Transverse colon (tissue), 4 donors: ENCODE results near the gene PBX3. TPM values are rescaled to one million over a fixed set of nuclear protein-coding genes. Genes with fewer than 3 reads are reported as not detected.

Source experiments
- DNase-seq: peaks from one replicate; pipeline ENCODE4 v3.0.0-alpha.2; 2019
- H3K27ac ChIP-seq, 4 donors: fragments of 200-600 bp; sonication (generic); 2 replicates each; pipeline ENCODE4 v1.5.1; 2016 to 2018; ENCODE audit warnings: inconsistent platforms in 4 of 4
- H3K27me3 ChIP-seq: fragments of 200-600 bp; sonication (generic); 2 replicates; pipeline ENCODE4 v1.5.1; 2017; ENCODE audit warnings: inconsistent platforms
- H3K36me3 ChIP-seq, 4 donors: fragments of 200-600 bp; sonication (generic); 2 replicates each; pipeline ENCODE4 v1.5.1; 2017 to 2019; ENCODE audit warnings: inconsistent platforms in 4 of 4
- H3K4me1 ChIP-seq, 4 donors: fragments of 200-600 bp; sonication (generic); 2 replicates each; pipeline ENCODE4 v1.5.1; 2017 to 2020; ENCODE audit warnings: inconsistent platforms in 4 of 4
- H3K4me3 ChIP-seq, 4 donors: fragments of 200-600 bp; sonication (generic); 1 replicate in 1 of 4; 2 replicates in 3 of 4; pipeline versions ENCODE4 v1.5.1 to v1.6.1; 2017 to 2019; ENCODE audit warnings: inconsistent platforms in 4 of 4
- H3K9me3 ChIP-seq, 2 donors: fragments of 200-600 bp; sonication (generic); 2 replicates each; pipeline ENCODE4 v1.5.1; 2017 to 2019; ENCODE audit warnings: inconsistent platforms in 2 of 2
- CTCF ChIP-seq, 5 experiments: fragments of 200-600 bp in 3 of 5; fragments of 450-650 bp in 2 of 5; sonication (generic) in 3 of 5; IDR thresholded peaks; 1 replicate in 2 of 5; 2 replicates in 3 of 5; pipeline ENCODE4 v1.5.1; 2016 to 2017; ENCODE audit warnings: antibody characterized with exemption in 5 of 5, inconsistent platforms in 3 of 5, mild to moderate bottlenecking in 2 of 5, moderate library complexity in 1 of 5
- EP300 ChIP-seq: sonication (generic); formaldehyde crosslinking; IDR thresholded peaks from one replicate; pipeline ENCODE4 v1.6.1; 2017; ENCODE audit warnings: antibody characterized with exemption, low read depth
- POLR2A ChIP-seq: fragments of 450-650 bp; IDR thresholded peaks from one replicate; pipeline ENCODE4 v1.6.1; 2016; ENCODE audit warnings: antibody characterized with exemption, mild to moderate bottlenecking, moderate library complexity
- POLR2AphosphoS5 ChIP-seq, 3 donors: sonication (generic); formaldehyde crosslinking; IDR thresholded peaks; one replicate each; pipeline ENCODE4 v1.6.1; 2016; ENCODE audit warnings: antibody characterized with exemption in 3 of 3
- WGBS, 2 donors: methylation state at CpG; one replicate each; pipeline ENCODE4 v1.1.5; 2018; ENCODE audit warnings: low coverage in 1 of 2; 5-methylcytosine and 5-hydroxymethylcytosine counted together
- in situ Hi-C, 4 donors: fragments of 200-750 bp; cut with MboI; loops; one replicate each; pipeline versions ENCODE4 v1.15.0 to v1.15.1; 2017; ENCODE audit warnings: low sequenced_read_pairs in 3 of 4, low pct_ligation_motif_present in 1 of 4, low pct_unique_long_range_greater_than_20kb in 1 of 4
- intact Hi-C: fragments of 100-400 bp; cut with DNase I; formaldehyde crosslinking; loops from one replicate; pipeline ENCODE4 v1.15.1; 2023; ENCODE audit warnings: low total_unique reads
- total RNA-seq, 4 donors: library from RNA; depleted of rRNA; stranded (reverse); fragments of >200 nt; gene quantifications; one replicate each; pipeline ENCODE4 v1.1.0, GENCODE V29; 2016

PBX3 gene
- total RNA-seq, 4 donors from 2014 or later = 16.4 to 70.3 (median 20.4) TPM

- 38 to 63% methylated on average over 1 of the region's 1 CpG for WGBS, 2 donors
- Histone ChIP-seq H3K36me3 (no peaks in the 10 kb centered on the region), H3K4me1 (peaks cover 4 to 56% (median 13%) of the 10 kb centered on the region in 4 donors), H3K4me3 (no peak overlapping the region), H3K9me3 (no peaks in the 10 kb centered on the region), H3K27ac (peak overlapping the region; percentile 64 to 79 (median 72)), H3K27me3 (peaks cover 22% of the 10 kb centered on the region)
- DNase-seq = no peak
- in situ Hi-C loops = no loop called here
- TF ChIP-seq CTCF (IDR thresholded peaks at IDR 0.05) (no peak), POLR2A (no peak), POLR2AphosphoS5 (IDR thresholded peaks at IDR 0.05) (no peak), EP300 (no peak)
- intact Hi-C loops = no loop called here
Measured at GRCh38 chr9:125890826-125891225, 143.7 kb downstream of the PBX3 start.

GRCh38 chr9:125893277-125893676 is 146.1 kb downstream of the PBX3 start:
- TF ChIP-seq CTCF (IDR thresholded peaks at IDR 0.05) (no peak), POLR2AphosphoS5 (IDR thresholded peaks at IDR 0.05) (no peak), EP300 (no peak), POLR2A (no peak)
- WGBS, 2 donors = 62 to 65% methylated on average over 2 of the region's 2 CpGs
- peaks cover 4 to 43% (median 8%) of the 10 kb centered on the region in 4 donors for H3K4me1 ChIP-seq
- no peak overlapping the region for H3K4me3 ChIP-seq
- H3K27ac ChIP-seq = no peak overlapping the region
- no peaks in the 10 kb centered on the region for H3K9me3 ChIP-seq
- H3K36me3 ChIP-seq = no peaks in the 10 kb centered on the region
- no peak for DNase-seq
- H3K27me3 ChIP-seq = peaks cover 22% of the 10 kb centered on the region
- in situ Hi-C loops (no loop called here), intact Hi-C loops (no loop called here)

GRCh38 chr9:125894566-125894965 is 147.4 kb downstream of the PBX3 start:
- Histone ChIP-seq H3K27ac (no peak overlapping the region), H3K36me3 (no peaks in the 10 kb centered on the region), H3K4me1 (peaks cover 4 to 38% (median 8%) of the 10 kb centered on the region in 4 donors), H3K9me3 (no peaks in the 10 kb centered on the region), H3K4me3 (no peak overlapping the region), H3K27me3 (peaks cover 15% of the 10 kb centered on the region)
- in situ Hi-C loops = no loop called here
- TF ChIP-seq POLR2A = no peak
- no peak for TF ChIP-seq EP300
- TF ChIP-seq CTCF (IDR thresholded peaks at IDR 0.05) = no peak
- no peak for TF ChIP-seq POLR2AphosphoS5 (IDR thresholded peaks at IDR 0.05)
- DNase-seq = no peak
- 43 to 45% methylated on average over 3 of the region's 3 CpGs for WGBS, 2 donors
- intact Hi-C loops = no loop called here

- Histone ChIP-seq H3K4me1 (peaks cover 4 to 27% (median 8%) of the 10 kb centered on the region in 4 donors), H3K27me3 (no peaks in the 10 kb centered on the region), H3K4me3 (no peak overlapping the region), H3K9me3 (no peaks in the 10 kb centered on the region), H3K27ac (no peak overlapping the region), H3K36me3 (no peaks in the 10 kb centered on the region)
- TF ChIP-seq EP300 (no peak), POLR2AphosphoS5 (IDR thresholded peaks at IDR 0.05) (no peak), POLR2A (no peak)
- intact Hi-C loops = no loop called here
- DNase-seq = no peak
- WGBS, 2 donors = 86 to 89% methylated on average over 2 of the region's 2 CpGs
- in situ Hi-C loops = no loop called here
Measured at GRCh38 chr9:125896404-125896803, 149.2 kb downstream of the PBX3 start.

GRCh38 chr9:125896964-125897363 is 149.8 kb downstream of the PBX3 start:
- Histone ChIP-seq H3K27me3 (no peaks in the 10 kb centered on the region), H3K36me3 (no peaks in the 10 kb centered on the region), H3K27ac (no peak overlapping the region), H3K9me3 (no peaks in the 10 kb centered on the region), H3K4me1 (peaks cover 4 to 27% (median 8%) of the 10 kb centered on the region in 4 donors), H3K4me3 (no peak overlapping the region)
- no peak for DNase-seq
- TF ChIP-seq POLR2AphosphoS5 (IDR thresholded peaks at IDR 0.05) (no peak), POLR2A (no peak), EP300 (no peak), CTCF (IDR thresholded peaks at IDR 0.05) (no peak)
- 88 to 89% methylated on average over 2 of the region's 2 CpGs for WGBS, 2 donors
- in situ Hi-C loops (no loop called here), intact Hi-C loops (no loop called here)
